T47D (cell line): ENCODE results near the gene IGIP.

Experiments
- DNase-seq, 2 experiments: peaks; one replicate each; pipeline versions ENCODE4 v3.0.0 to v3.0.0-alpha.2; 2011 to 2012; ENCODE audit warnings: low read depth in 1 of 2, low spot score in 1 of 2
- JUND ChIP-seq: IDR thresholded peaks from 2 replicates; pipeline ENCODE4 v1.6.1; 2012; ENCODE audit warnings: low read depth
- in situ Hi-C: cut with HindIII; loops from 2 replicates; pipeline ENCODE4 v1.10.0; 2016; ENCODE audit warnings: low sequenced_read_pairs, low pct_unique_long_range_greater_than_20kb

IGIP gene

GRCh38 chr5:140106805-140107311 lies 18.9 kb upstream of the IGIP start:
- no peak for TF ChIP-seq JUND
- in situ Hi-C loops, result no loop called here
- DNase-seq, result no peak

- no peak for TF ChIP-seq JUND
- DNase-seq, result peak; percentile 95 to 97
- in situ Hi-C loops, result no loop called here
These were observed 18.2 kb upstream of the IGIP start for GRCh38 chr5:140107312-140108092.

GRCh38 chr5:140108093-140109017 lies 17.4 kb upstream of the IGIP start:
- no peak for TF ChIP-seq JUND
- no peak for DNase-seq
- in situ Hi-C loops, result no loop called here

- no peak for TF ChIP-seq JUND
- no peak for DNase-seq
- in situ Hi-C loops, result no loop called here
These were observed 16.5 kb upstream of the IGIP start for GRCh38 chr5:140109018-140109758.

GRCh38 chr5:140109759-140110645 lies 15.7 kb upstream of the IGIP start:
- TF ChIP-seq JUND, result no peak
- no peak for DNase-seq
- in situ Hi-C loops, result no loop called here

GRCh38 chr5:140110646-140110957 lies 15.1 kb upstream of the IGIP start:
- in situ Hi-C loops, result no loop called here
- TF ChIP-seq JUND, result no peak
- DNase-seq, result no peak

GRCh38 chr5:140111011-140111858 lies 14.5 kb upstream of the IGIP start:
- in situ Hi-C loops, result no loop called here
- no peak for TF ChIP-seq JUND
- no peak for DNase-seq

GRCh38 chr5:140111859-140112551 lies 13.7 kb upstream of the IGIP start:
- in situ Hi-C loops, result no loop called here
- no peak for TF ChIP-seq JUND
- DNase-seq, result no peak

GRCh38 chr5:140112685-140113179 lies 13.0 kb upstream of the IGIP start:
- in situ Hi-C loops, result no loop called here
- DNase-seq, result no peak
- TF ChIP-seq JUND, result no peak

GRCh38 chr5:140113180-140113698 lies 12.5 kb upstream of the IGIP start:
- DNase-seq, result no peak

More at GRCh38 chr5:140113180-140113698, 12.5 kb upstream of the IGIP start:
- in situ Hi-C loops, result no loop called here
- no peak for TF ChIP-seq JUND
